GM13976 (cell line): ENCODE results near the gene SENP1.
A peak's percentile ranks its signal among the peaks of the same experiment; 100 is the strongest.

Experiments
- DNase-seq: peaks from one replicate; pipeline ENCODE4 v3.0.0; 2012; ENCODE audit warnings: low spot score
- CTCF ChIP-seq: IDR thresholded peaks from 2 replicates; pipeline ENCODE4 v1.5.1; 2012; ENCODE audit warnings: borderline replicate concordance, mild to moderate bottlenecking; ENCODE audit not compliant: insufficient read depth; ENCODE audit errors: extremely low read depth, missing control alignments, control extremely low read depth
- in situ Hi-C: fragments of 300-500 bp; cut with MboI; formaldehyde crosslinking; loops from one replicate; pipeline ENCODE4 v1.12.0; 2022; ENCODE audit warnings: low sequenced_read_pairs, mixed read lengths, inconsistent platforms; ENCODE audit not compliant: unreplicated experiment

The SENP1 gene

GRCh38 chr12:48105867-48106680 lies at the start of gene SENP1:
Gene SENP1 (minus strand): TSS chr12:48106079. CDS start chr12:48101472, 4,607 bp downstream.
- peak; percentile 87 for DNase-seq
- in situ Hi-C loops = no loop called here
- no peak for TF ChIP-seq CTCF

GRCh38 chr12:48151103-48151771 lies 45.4 kb upstream of the SENP1 start:
- in situ Hi-C loops = loop anchor here (25.0 kb wide), 2 partner anchors 189 to 439 kb away; partner anchors contain the start of genes RPAP3 and TMEM106C
- no peak for DNase-seq

DNA sequence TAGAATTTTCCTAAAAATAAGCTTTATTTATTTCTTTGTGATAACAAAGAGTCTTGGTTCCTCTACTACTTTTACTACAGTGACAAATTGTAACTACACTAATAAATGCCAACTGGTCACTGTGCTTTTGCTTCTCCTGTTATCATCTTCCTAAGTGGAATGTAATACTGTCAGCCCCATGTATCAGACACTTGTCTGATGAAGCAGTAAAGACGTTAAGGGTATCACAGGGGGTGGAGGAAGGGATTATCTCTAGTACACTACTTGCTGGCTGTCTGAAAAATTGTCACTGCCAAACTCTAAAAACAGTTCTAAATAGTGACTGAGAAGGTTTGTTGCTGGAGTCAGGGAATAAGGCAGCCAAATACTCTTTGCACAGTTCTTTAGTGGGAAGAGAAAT lies 40.1 kb upstream of the SENP1 start:
- no peak for DNase-seq
- no peak for TF ChIP-seq CTCF
- in situ Hi-C loops = no loop called here

More at GRCh38 chr12:48151103-48151771, 45.4 kb upstream of the SENP1 start:
- TF ChIP-seq CTCF = no peak

- no peak for TF ChIP-seq CTCF
- no peak for DNase-seq
- in situ Hi-C loops = no loop called here
Measured at GRCh38 chr12:48143898-48144297, 38.0 kb upstream of the SENP1 start.

GRCh38 chr12:48142818-48143674 lies 37.2 kb upstream of the SENP1 start:
- TF ChIP-seq CTCF = no peak
- DNase-seq = no peak
- in situ Hi-C loops = no loop called here

DNA sequence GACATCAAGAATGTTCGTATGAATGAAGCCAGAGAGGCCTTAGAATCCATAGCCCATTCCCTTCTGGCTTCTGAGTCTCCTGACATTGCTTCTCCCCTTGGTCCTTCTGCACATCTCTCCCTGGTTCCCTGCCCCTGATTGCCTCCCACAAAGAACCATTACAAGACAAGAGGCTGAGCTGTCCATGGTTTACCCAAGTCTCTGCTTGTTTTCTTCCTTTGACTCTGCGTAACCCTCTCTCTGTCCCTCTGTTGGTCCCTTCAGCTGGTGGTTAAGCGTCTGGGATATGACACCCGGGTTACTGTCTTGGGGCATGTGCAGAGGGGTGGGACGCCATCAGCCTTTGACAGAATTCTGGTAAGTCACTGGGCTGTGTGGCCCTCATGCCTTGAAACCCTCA lies 29.1 kb upstream of the SENP1 start:
- in situ Hi-C loops = no loop called here
- TF ChIP-seq CTCF = no peak
- no peak for DNase-seq
